ENCODE data around the gene DOK5. TPM values are rescaled to one million over a fixed set of nuclear protein-coding genes. Genes with fewer than 3 reads are reported as not detected.

Gene DOK5
- total RNA-seq, 1 donor = not detected

DNA sequence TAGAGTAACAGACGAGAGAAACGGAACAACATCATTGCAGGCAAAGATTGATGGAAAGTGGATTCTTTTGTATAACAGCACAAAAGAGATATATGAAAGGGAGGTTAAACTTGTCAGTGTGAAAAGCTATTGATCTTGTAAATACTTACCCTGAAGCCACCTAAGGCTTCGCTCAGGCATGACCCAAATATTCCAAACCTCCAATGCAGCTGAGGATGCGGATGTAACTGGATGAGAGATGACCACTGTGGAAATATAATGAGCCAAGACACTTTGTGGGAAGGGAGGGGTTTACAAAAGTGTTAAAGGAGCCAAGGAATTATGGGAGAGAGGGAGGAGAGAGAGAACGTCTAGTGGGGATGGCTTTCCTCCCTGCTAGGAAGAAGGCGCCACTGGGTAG, 112.0 kb downstream of the DOK5 start:
- Histone ChIP-seq H3K4me3 (ENCODE audit: low read length) (no peak overlapping the region), H3K4me1 (ENCODE audit: insufficient read depth, low read length) (no peaks in the 10 kb centered on the region), H3K9me3 (ENCODE audit: low read depth, low read length) (no peaks in the 10 kb centered on the region), H3K27me3 (ENCODE audit: insufficient read depth, low read length) (no peaks in the 10 kb centered on the region)

DNA sequence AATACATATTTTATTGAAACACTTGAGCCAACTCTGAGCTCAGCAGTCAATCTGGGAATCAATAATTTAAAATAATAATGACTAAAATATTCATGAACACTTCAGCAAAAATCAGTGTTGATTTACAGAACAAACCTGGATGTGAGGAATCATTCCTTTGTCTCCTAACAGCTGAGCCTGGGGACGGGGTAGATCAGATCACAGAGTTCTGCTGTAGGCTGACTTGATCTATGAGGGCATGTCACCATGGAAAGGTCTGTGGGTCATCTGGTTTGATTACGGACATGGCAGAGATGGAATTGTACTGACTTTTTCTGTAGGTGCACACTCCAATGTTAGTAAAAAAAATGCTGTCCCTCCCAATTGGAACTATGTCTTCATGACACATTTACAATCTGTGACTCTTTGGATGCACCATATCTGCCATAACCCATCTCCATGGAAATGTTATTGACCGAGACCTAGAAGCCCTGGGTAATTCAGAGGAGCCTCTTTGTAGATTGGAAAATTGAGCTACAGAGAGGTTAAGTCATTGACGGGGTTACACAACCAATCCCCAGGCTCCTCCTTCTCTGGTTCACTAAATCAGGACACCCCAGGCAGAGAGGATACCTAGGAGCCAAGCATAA, 114.1 kb downstream of the DOK5 start:
- Histone ChIP-seq H3K4me3 (ENCODE audit: low read length) (no peak overlapping the region), H3K27me3 (ENCODE audit: insufficient read depth, low read length) (no peaks in the 10 kb centered on the region), H3K9me3 (ENCODE audit: low read depth, low read length) (no peaks in the 10 kb centered on the region), H3K4me1 (ENCODE audit: insufficient read depth, low read length) (no peaks in the 10 kb centered on the region)

DNA sequence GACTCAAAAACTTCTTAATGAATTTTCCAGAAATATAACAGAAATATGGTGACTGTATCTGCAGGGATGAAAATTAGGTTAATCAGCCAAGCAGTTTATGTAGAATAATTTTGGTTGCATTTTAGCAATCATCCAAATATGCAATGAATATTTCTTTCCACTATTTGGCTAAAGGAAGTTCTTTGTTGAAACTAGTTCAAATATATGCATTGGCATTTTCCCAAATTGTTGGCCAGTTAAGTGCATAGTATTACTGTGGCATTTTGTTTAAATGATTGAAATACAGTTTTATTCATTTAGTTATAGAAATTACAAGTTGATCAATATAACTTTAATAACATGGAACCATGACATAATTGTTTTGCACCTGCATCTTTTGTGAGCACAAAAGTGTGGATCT, 115.5 kb downstream of the DOK5 start:
- no peaks in the 10 kb centered on the region for H3K4me1 ChIP-seq (ENCODE audit: insufficient read depth, low read length)
- no peaks in the 10 kb centered on the region for H3K27me3 ChIP-seq (ENCODE audit: insufficient read depth, low read length)
- H3K4me3 ChIP-seq (ENCODE audit: low read length) = no peak overlapping the region
- H3K9me3 ChIP-seq (ENCODE audit: low read depth, low read length) = no peaks in the 10 kb centered on the region

DNA sequence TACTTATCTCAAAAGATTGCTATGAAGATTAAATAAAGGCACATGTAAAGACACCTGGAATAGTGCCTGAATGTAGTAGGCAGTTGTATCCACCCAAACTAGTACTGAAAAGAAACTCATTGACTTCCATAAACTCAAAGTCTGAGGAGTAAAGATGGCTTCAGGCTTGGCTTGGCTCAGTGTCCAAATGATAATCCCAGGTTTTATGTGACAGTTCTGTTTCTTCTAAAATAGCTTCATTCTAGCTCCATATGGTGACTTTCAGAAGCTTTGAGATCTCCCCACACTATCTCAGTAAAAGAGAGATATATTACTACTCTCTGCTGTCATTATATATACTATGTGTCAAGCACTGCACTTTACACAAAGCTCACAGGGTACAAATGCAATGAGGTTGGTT, 121.3 kb downstream of the DOK5 start:
- Histone ChIP-seq H3K27me3 (ENCODE audit: insufficient read depth, low read length) (no peaks in the 10 kb centered on the region), H3K9me3 (ENCODE audit: low read depth, low read length) (peaks cover 5% of the 10 kb centered on the region), H3K4me3 (ENCODE audit: low read length) (no peak overlapping the region), H3K4me1 (ENCODE audit: insufficient read depth, low read length) (no peaks in the 10 kb centered on the region)

DNA sequence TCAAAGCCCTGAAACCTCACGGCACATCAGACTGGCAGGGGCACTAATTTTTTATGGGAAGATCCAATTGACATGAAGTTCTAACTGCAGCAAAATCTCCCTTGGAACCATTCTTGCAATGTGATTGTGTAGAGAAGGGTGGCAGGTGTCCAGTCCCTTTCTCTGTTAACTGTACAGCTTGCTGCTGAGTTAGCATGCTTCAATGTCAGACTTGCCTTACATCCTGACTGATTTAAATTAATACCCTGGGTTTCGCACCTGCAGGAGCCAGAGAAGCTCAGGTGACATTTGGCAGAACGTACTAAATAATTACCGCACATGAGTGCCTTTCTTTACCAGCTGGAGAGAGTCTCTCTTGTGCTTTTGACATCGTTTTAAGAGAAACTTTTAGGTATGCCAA, 123.0 kb downstream of the DOK5 start:
- H3K27me3 ChIP-seq (ENCODE audit: insufficient read depth, low read length) = no peaks in the 10 kb centered on the region
- no peak overlapping the region for H3K4me3 ChIP-seq (ENCODE audit: low read length)
- H3K9me3 ChIP-seq (ENCODE audit: low read depth, low read length) = peaks cover 5% of the 10 kb centered on the region
- H3K4me1 ChIP-seq (ENCODE audit: insufficient read depth, low read length) = no peaks in the 10 kb centered on the region

DNA sequence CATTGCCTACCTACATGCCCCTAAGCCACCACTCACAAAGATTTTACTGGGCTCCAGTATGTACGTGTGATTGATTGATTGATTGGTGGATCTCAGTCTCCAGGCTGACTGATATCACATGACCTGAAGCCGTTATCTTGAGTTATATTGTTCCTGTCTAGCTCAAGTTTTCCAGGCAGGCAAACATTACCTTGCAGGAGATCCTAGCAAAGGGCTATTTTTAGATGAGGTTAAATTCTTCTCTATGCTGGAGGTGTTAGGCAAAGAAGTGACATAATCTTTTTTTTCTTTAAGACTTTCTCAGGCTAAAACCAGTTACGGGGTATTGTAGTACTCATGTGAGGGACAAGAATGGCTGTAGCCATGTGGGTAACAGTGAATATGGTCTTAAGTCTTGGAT, 125.2 kb downstream of the DOK5 start:
- Histone ChIP-seq H3K9me3 (ENCODE audit: low read depth, low read length) (peaks cover 5% of the 10 kb centered on the region), H3K27me3 (ENCODE audit: insufficient read depth, low read length) (no peaks in the 10 kb centered on the region), H3K4me3 (ENCODE audit: low read length) (no peak overlapping the region), H3K4me1 (ENCODE audit: insufficient read depth, low read length) (no peaks in the 10 kb centered on the region)

DNA sequence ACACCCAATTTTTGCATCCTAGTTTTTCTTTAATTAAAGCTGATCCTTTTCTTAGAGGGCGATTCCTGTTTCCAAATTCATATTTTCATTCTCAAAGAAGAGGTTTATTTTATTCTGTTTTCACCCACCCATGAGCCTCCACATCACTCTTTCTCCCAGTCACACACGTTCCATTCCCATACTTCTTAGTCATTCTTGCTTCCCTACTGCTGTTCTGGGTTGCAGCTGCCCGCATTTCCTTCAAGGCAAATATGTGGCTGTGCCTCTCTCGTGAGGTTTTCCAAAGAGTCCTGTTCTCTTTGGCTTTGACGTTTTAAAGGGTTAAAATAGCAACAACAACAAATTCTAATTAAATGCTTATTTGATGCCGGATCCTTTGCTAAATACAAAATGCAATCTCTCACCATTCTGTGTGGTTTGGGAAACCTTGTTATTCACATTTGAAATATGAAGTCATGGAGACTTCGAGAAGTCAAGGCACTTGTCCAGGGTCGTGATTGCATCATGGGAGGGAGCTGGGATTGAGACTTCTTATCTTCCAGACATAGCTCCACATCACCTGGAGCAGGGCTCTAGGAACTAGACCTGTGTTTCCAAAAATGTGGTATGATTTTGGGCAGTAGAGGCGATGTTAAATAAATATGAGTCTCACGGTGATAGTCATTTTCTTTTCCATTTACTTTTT, 126.6 kb downstream of the DOK5 start:
- peaks cover 5% of the 10 kb centered on the region for H3K9me3 ChIP-seq (ENCODE audit: low read depth, low read length)
- no peak overlapping the region for H3K4me3 ChIP-seq (ENCODE audit: low read length)
- no peaks in the 10 kb centered on the region for H3K4me1 ChIP-seq (ENCODE audit: insufficient read depth, low read length)
- H3K27me3 ChIP-seq (ENCODE audit: insufficient read depth, low read length) = no peaks in the 10 kb centered on the region

DNA sequence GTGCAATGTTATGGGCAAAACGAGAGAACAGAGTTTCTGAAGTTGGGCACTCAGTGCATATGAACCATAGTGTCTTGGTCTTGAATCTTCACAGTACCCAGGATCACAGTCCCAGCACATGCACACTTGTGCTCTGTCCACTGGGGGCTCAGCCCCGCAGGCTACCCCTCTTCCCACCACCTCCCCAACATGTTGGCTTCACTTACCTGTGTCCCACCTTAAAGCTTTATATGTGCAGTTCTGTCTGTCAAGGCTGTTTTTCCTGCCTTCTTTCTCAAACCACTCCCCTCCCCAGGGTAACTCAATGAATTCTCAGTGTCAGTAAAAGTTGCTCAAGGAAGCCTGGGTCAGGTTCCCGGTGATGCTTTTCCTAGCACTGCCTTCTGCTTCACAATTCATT, 129.9 kb downstream of the DOK5 start:
- Histone ChIP-seq H3K4me3 (ENCODE audit: low read length) (no peak overlapping the region), H3K9me3 (ENCODE audit: low read depth, low read length) (peaks cover 3% of the 10 kb centered on the region), H3K4me1 (ENCODE audit: insufficient read depth, low read length) (no peaks in the 10 kb centered on the region), H3K27me3 (ENCODE audit: insufficient read depth, low read length) (no peaks in the 10 kb centered on the region)

DNA sequence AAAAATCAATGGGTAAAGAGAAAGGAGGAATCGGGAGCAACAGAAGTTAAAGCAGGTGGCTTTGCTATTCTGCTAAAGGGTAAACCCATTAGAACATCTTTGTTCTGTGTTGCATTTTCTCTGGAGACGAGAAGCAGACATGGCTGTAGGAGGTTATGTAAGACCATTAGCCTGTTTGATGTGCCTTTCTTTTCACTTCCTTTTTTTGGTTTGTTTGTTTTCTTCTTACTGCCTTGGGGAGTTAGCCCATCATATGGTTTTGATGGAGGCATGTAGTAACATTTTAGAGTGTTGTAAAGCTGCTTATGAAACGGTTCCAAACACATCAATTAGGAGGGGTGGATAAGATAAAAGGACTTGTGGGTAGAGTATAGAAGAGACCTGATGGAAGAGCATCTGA, 131.0 kb downstream of the DOK5 start:
- no peaks in the 10 kb centered on the region for H3K9me3 ChIP-seq (ENCODE audit: low read depth, low read length)
- H3K4me3 ChIP-seq (ENCODE audit: low read length) = no peak overlapping the region
- H3K4me1 ChIP-seq (ENCODE audit: insufficient read depth, low read length) = no peaks in the 10 kb centered on the region
- H3K27me3 ChIP-seq (ENCODE audit: insufficient read depth, low read length) = no peaks in the 10 kb centered on the region

DNA sequence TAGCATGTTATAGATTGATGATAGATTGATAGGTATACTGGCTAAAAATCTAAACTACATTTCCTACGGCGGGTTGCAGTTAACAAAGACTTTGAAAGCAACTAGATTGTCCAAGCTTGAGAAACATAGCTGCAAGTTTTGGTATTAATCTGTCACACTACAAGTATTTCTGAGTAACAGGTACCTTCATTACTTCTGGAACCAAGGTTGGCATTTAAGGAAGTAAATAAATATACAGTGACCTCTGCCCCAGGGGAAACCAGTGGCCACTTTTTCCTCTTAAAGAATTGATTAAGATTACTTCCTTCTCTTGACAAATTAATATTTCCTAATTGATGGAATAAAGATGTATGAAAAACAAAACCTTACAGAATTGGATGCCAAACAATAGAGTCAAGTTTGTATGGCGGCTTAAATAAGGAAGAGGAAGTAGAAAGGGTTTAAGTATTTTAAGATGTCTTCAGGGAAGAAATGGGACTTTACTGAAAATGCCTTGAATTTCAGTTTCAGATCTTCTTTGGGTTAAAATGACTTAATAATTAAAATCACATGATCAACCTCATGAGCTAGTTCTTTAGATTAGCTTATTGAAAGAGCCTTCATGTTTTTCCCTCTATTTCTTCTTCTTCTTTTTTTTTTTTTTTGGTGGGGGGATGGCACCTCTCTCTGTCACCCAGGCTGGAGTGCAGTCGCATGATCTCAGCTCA, 132.8 kb downstream of the DOK5 start:
- no peaks in the 10 kb centered on the region for H3K4me1 ChIP-seq (ENCODE audit: insufficient read depth, low read length)
- H3K4me3 ChIP-seq (ENCODE audit: low read length) = no peak overlapping the region
- no peaks in the 10 kb centered on the region for H3K9me3 ChIP-seq (ENCODE audit: low read depth, low read length)
- H3K27me3 ChIP-seq (ENCODE audit: insufficient read depth, low read length) = no peaks in the 10 kb centered on the region

DNA sequence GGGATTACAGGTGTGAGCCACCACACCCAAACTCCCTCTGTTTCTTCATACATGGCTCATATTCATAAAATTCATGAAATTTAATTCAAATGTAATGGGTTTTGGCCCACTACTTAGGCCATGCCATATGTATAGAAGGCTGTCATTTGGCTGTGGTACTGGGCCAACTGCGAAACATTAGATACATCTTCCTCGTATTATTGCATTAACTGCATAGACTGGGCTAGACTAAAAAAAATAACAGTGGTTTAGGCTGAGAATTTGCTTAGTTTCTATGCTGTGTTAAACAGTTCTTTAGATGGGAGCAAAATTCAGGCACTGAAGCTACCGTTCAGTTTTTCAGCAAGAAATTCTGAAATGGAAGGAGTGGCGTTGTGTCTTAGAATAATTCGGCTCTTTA, 133.6 kb downstream of the DOK5 start:
- Histone ChIP-seq H3K27me3 (ENCODE audit: insufficient read depth, low read length) (no peaks in the 10 kb centered on the region), H3K9me3 (ENCODE audit: low read depth, low read length) (no peaks in the 10 kb centered on the region), H3K4me3 (ENCODE audit: low read length) (no peak overlapping the region), H3K4me1 (ENCODE audit: insufficient read depth, low read length) (no peaks in the 10 kb centered on the region)

DNA sequence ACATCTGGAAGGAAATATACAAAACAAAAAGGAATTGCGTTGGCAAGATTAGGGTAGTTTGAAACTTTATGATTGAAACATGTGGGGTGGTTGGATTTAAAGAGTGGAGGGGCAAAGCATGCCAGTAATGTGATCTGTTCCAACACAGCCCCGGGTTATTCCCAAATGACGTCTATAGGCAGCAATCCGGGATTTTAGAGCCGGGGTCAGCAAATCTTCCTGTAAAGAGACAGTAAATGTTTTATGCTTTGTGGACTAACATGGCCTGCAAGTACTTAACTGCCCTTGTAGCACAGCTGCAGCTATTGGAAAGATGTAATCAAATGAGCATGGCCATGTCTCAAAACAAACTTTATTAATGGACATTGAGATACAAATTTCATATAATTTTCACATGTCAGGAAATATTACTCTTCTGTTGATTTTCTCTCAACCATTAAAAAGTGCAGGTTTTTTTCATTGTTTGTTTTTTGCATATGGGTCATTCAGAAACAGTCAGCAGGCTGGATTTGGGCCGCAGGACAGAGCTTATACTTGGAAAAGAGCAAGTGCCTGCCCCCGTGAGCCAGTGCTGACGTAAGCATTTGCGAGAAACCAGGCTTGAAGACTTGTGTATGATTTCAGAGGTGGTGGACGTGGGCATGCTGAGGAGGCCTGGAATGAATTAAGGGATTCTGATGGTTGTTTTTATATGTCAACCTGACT, 136.5 kb downstream of the DOK5 start:
- H3K4me1 ChIP-seq (ENCODE audit: insufficient read depth, low read length) = no peaks in the 10 kb centered on the region
- H3K9me3 ChIP-seq (ENCODE audit: low read depth, low read length) = no peaks in the 10 kb centered on the region
- H3K4me3 ChIP-seq (ENCODE audit: low read length) = no peak overlapping the region
- no peaks in the 10 kb centered on the region for H3K27me3 ChIP-seq (ENCODE audit: insufficient read depth, low read length)

DNA sequence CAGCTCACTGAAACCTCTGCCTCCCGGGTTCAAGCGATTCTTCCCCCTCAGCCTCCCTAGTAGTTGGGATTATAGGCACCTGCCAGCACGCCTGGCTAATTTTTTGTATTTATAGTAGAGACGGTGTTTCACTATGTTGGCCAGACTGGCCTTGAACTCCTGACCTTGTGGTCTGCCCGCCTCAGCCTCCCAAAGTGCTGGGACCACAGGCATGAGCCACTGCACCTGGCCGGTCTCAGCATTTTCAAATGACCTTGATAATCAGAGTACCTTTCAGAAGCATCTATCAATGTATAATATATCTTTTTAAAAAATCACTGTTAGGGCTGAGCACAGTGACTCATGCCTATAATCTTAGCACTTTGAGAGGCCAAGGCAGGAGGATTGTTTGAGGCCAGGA, 143.0 kb downstream of the DOK5 start:
- H3K27me3 ChIP-seq (ENCODE audit: insufficient read depth, low read length) = no peaks in the 10 kb centered on the region

DNA sequence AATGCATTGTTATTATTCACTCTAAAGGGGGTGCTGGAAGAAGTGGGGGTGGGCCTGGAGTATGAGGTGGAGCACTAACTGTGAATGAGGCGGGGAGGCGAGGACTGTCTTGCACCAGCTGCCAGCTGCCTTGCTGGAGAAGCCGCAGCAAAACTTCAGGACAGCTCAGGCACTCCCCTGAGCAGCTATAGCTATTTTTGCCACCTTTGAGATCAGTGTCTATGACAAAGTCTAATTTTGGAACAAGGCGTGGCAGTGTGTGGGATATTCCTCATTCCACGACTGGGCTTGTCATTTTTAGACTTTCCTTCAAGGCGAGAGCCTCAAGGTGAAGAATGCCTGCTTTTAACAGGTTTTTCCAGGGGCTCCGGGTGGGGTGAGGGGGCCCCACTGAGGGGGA, 143.8 kb downstream of the DOK5 start:
- no peaks in the 10 kb centered on the region for H3K4me1 ChIP-seq (ENCODE audit: insufficient read depth, low read length)
- no peaks in the 10 kb centered on the region for H3K9me3 ChIP-seq (ENCODE audit: low read depth, low read length)
- no peaks in the 10 kb centered on the region for H3K27me3 ChIP-seq (ENCODE audit: insufficient read depth, low read length)
- no peak overlapping the region for H3K4me3 ChIP-seq (ENCODE audit: low read length)

More for the DNA sequence above, 143.0 kb downstream of the DOK5 start:
- Histone ChIP-seq H3K4me3 (ENCODE audit: low read length) (no peak overlapping the region), H3K4me1 (ENCODE audit: insufficient read depth, low read length) (no peaks in the 10 kb centered on the region), H3K9me3 (ENCODE audit: low read depth, low read length) (no peaks in the 10 kb centered on the region)

DNA sequence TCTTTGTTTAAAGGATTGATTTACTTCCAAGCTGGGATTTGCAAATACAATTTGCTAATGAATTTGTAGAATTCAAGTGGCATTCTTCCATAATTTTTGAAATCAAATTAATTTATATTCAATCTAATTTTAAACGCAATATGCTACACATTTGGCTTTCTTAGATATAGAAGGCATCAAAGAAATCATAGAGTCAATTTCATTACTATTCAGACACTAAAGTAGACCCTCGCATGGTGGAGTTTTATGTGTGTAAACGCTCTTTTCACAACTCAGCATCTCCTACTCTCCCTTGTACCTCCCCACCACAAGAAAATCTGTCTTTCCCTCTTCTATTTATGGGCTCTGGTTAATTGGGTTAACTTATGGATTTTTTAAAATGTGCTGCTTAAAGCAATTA, 144.3 kb downstream of the DOK5 start:
- Histone ChIP-seq H3K4me1 (ENCODE audit: insufficient read depth, low read length) (no peaks in the 10 kb centered on the region), H3K9me3 (ENCODE audit: low read depth, low read length) (no peaks in the 10 kb centered on the region), H3K27me3 (ENCODE audit: insufficient read depth, low read length) (no peaks in the 10 kb centered on the region), H3K4me3 (ENCODE audit: low read length) (no peak overlapping the region)

Measured in mononuclear cell (primary cell).